Glutamatergic neuron (in vitro differentiated cells): ENCODE data around the gene RAB7B. TPM values are rescaled to one million over a fixed set of nuclear protein-coding genes. Genes with fewer than 3 reads are reported as not detected.

Source experiments
- DNase-seq: peaks from one replicate; pipeline ENCODE4 v3.0.0; 2022
- H3K27ac Mint-ChIP-seq: one replicate; pipeline ENCODE4 v1.8.0; 2020; ENCODE audit warnings: mild to moderate bottlenecking, mixed read lengths, inconsistent platforms; ENCODE audit not compliant: unreplicated experiment
- H3K27me3 Mint-ChIP-seq: one replicate; pipeline ENCODE4 v1.8.0; 2020; ENCODE audit warnings: mild to moderate bottlenecking, moderate library complexity, mixed read lengths, inconsistent platforms; ENCODE audit not compliant: unreplicated experiment
- H3K36me3 Mint-ChIP-seq: one replicate; pipeline ENCODE4 v1.8.0; 2020; ENCODE audit warnings: mild to moderate bottlenecking, mixed read lengths, inconsistent platforms; ENCODE audit not compliant: unreplicated experiment
- H3K4me1 Mint-ChIP-seq: one replicate; pipeline ENCODE4 v1.8.0; 2020; ENCODE audit warnings: mild to moderate bottlenecking, low read depth, mixed read lengths, inconsistent platforms; ENCODE audit not compliant: unreplicated experiment
- H3K4me3 Mint-ChIP-seq: one replicate; pipeline ENCODE4 v1.8.0; 2020; ENCODE audit warnings: mild to moderate bottlenecking, mixed read lengths, inconsistent platforms; ENCODE audit not compliant: unreplicated experiment
- H3K9me3 Mint-ChIP-seq: one replicate; pipeline ENCODE4 v1.8.0; 2020; ENCODE audit warnings: mild to moderate bottlenecking, moderate library complexity, mixed read lengths, inconsistent platforms; ENCODE audit not compliant: unreplicated experiment
- total RNA-seq: library from RNA; stranded (reverse); fragmentation: NEBNext Ultra II Directional; extraction: Animal tissue kit (Norgen Biotek cat#: 25700); gene quantifications from one replicate; pipeline ENCODE4 v1.2.1, GENCODE V29; 2021; ENCODE audit not compliant: unreplicated experiment
- TF ChIP-seq, protein P1 (sequence below): fragments of 200-600 bp; sonication (generic); IDR thresholded peaks from one replicate; pipeline ENCODE4 v1.5.0; 2021; ENCODE audit not compliant: partially characterized antibody, unreplicated experiment

Gene RAB7B
- total RNA-seq, 1 donor from 2014 or later, result not detected

DNA sequence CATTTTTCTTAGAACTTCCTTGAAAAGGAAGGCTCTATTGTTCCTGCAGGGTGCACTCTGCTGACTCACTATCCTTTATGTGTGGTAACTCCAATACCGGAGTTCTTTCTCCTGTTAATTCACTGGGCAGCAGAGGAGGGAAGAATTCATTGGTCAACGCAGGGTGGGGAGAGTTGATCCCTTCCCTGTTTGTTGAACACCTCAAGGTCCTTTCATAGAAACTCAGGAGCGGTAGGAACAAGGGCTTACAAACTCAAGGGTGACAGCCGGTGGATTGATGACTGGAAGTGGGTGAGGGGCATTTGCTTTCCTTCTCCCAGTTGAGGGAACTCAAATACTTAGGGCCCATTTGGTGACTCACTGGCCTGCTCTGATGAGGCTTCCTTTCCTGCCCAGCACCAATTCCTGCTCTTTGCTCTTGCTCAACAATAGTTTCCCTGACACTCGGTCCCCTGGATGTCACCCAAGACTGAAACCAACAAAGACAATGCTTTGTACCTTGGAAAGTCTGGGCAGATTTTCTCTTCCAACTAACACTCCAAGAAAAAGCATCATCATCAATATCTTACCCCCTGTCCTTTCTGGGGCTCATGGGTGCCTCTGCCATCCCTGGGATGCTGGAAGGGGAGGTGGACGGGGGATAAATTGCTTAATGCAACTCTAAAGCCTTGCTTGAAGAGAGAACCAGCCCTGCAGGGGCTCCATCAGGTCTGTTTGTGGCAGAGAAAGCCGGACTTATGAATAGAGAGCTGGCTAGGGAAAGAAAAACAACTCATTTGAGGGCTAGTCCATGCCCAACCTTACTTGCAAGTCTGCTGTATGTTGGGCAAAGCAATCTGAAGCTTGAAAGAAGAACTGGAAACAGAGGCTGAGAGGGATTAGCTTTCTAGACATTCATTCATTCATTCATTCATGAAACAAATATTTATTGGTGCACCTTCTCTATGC is 69.2 kb downstream of the RAB7B start:
- Mint-ChIP-seq H3K27ac (no peak overlapping the region), H3K4me1 (peaks cover 3% of the 10 kb centered on the region), H3K4me3 (no peak overlapping the region), H3K36me3 (no peaks in the 10 kb centered on the region), H3K9me3 (peaks cover 3% of the 10 kb centered on the region), H3K27me3 (peaks cover 4% of the 10 kb centered on the region)
- DNase-seq, result no peak
- TF ChIP-seq, protein P1, sequence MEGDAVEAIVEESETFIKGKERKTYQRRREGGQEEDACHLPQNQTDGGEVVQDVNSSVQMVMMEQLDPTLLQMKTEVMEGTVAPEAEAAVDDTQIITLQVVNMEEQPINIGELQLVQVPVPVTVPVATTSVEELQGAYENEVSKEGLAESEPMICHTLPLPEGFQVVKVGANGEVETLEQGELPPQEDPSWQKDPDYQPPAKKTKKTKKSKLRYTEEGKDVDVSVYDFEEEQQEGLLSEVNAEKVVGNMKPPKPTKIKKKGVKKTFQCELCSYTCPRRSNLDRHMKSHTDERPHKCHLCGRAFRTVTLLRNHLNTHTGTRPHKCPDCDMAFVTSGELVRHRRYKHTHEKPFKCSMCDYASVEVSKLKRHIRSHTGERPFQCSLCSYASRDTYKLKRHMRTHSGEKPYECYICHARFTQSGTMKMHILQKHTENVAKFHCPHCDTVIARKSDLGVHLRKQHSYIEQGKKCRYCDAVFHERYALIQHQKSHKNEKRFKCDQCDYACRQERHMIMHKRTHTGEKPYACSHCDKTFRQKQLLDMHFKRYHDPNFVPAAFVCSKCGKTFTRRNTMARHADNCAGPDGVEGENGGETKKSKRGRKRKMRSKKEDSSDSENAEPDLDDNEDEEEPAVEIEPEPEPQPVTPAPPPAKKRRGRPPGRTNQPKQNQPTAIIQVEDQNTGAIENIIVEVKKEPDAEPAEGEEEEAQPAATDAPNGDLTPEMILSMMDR, result no peak

DNA sequence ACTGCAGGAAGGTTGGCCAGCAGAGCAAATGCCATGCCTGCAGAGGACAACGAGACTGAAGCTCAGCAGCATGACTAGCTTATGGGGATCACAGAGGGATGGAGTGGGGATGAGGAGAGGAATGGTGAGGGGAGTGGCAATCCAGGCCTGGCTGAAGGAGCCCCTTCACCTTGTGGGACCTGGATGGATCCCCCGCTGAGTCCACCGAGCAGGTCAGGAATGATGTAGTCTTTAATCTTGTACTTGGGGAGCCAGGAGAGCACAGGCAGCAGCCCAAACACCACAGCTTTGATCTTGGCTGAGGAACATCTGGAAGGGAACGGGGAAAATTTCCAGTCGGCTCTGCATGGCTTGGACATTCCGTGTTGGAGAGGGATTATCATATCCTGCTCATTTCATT is 70.4 kb downstream of the RAB7B start:
- H3K36me3 Mint-ChIP-seq, result no peaks in the 10 kb centered on the region
- no peak overlapping the region for H3K27ac Mint-ChIP-seq
- TF ChIP-seq, protein P1, result no peak
- H3K4me1 Mint-ChIP-seq, result no peaks in the 10 kb centered on the region
- no peak overlapping the region for H3K4me3 Mint-ChIP-seq
- no peak for DNase-seq
- peaks cover 3% of the 10 kb centered on the region for H3K9me3 Mint-ChIP-seq
- peaks cover 4% of the 10 kb centered on the region for H3K27me3 Mint-ChIP-seq

DNA sequence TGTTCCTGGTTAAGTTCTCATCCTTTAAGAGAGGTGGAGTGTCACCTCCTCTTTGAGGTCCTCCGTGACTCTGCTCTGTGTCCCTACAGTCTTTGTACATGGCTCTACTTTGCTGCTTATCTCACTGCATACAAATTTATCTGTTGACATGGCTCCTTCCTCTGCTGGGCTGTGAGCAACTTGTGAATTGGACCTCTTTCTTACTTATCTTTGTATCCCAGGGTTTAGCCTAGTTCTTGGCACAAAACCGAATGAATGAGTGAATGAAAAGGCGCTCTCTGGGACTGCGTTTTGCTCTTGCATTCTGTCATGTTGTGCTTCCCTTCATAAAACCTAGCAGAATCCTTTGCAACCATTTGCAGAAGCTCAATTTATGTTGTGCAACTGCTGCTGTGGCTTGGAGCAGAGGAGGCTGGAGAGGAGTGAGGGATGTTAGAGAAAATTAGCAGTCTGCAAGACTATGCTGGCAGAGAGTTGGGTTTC is 72.4 kb downstream of the RAB7B start:
- peaks cover 9% of the 10 kb centered on the region for H3K27me3 Mint-ChIP-seq
- no peak for DNase-seq
- H3K4me3 Mint-ChIP-seq, result no peak overlapping the region
- H3K27ac Mint-ChIP-seq, result no peak overlapping the region
- H3K36me3 Mint-ChIP-seq, result peaks cover 6% of the 10 kb centered on the region
- no peaks in the 10 kb centered on the region for H3K4me1 Mint-ChIP-seq
- TF ChIP-seq, protein P1, result no peak
- H3K9me3 Mint-ChIP-seq, result peaks cover 3% of the 10 kb centered on the region

DNA sequence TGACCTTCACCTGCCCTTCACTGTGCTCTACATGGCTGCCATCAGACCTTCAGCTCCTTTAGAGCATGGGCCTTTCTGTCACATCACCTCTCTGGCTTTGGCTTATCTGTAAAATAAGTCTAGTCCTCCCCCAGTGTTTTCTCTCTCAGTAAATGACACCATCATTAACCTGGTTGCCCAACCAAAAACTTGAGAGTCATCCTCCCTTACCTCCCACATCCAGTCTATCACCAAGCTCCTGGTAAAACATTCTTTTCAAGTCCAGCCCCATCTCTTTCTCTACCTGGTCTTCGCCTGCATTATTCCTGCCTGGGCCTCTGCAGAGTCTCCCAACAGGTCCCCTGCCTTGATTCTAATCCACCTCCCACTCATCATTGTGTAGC is 73.0 kb downstream of the RAB7B start:
- TF ChIP-seq, protein P1, result no peak
- no peak for DNase-seq
- no peak overlapping the region for H3K27ac Mint-ChIP-seq

More for the DNA sequence above, 73.0 kb downstream of the RAB7B start:
- Mint-ChIP-seq H3K36me3 (peaks cover 6% of the 10 kb centered on the region), H3K4me1 (no peaks in the 10 kb centered on the region), H3K9me3 (peaks cover 3% of the 10 kb centered on the region), H3K4me3 (no peak overlapping the region), H3K27me3 (peaks cover 9% of the 10 kb centered on the region)
